ENCODE results near the gene OR8J3. TPM values are rescaled to one million over a fixed set of nuclear protein-coding genes. Genes with fewer than 3 reads are reported as not detected.

The OR8J3 gene
- polyA plus RNA-seq, 1 of the 3 experiments (the other 2 are of a cell fraction): not detected

DNA sequence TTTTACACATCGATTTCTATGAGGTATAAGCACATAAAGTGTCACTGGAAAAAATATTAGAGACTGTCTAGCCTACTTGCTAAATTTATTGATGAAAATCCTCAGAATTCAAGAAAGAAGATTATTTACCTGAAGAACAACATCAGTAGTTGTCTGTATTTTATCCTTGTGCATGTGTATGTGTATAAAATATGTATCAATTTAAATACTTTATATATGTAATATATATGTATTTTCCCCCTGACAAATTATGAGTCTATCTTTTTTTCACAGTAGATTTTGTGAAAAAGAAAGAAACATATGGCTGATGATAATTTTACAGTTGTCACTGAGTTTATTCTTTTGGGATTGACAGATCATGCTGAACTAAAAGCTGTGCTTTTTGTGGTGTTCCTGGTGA lies 36.3 kb upstream of the OR8J3 start, which contains the start of gene OR5J2 (continued):
- TF ChIP-seq, protein P1, sequence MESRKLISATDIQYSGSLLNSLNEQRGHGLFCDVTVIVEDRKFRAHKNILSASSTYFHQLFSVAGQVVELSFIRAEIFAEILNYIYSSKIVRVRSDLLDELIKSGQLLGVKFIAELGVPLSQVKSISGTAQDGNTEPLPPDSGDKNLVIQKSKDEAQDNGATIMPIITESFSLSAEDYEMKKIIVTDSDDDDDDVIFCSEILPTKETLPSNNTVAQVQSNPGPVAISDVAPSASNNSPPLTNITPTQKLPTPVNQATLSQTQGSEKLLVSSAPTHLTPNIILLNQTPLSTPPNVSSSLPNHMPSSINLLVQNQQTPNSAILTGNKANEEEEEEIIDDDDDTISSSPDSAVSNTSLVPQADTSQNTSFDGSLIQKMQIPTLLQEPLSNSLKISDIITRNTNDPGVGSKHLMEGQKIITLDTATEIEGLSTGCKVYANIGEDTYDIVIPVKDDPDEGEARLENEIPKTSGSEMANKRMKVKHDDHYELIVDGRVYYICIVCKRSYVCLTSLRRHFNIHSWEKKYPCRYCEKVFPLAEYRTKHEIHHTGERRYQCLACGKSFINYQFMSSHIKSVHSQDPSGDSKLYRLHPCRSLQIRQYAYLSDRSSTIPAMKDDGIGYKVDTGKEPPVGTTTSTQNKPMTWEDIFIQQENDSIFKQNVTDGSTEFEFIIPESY (IDR thresholded peaks at IDR 0.05; ENCODE audit: borderline replicate concordance, low read depth): no peak
- TF ChIP-seq FOSL2 (IDR thresholded peaks at IDR 0.05; ENCODE audit: borderline replicate concordance, low read depth): no peak
- TF ChIP-seq MEF2A (IDR thresholded peaks at IDR 0.05; ENCODE audit: borderline replicate concordance, low read depth): no peak
- no peak for TF ChIP-seq GATA2 (CRISPR knock-in tag; IDR thresholded peaks at IDR 0.05)
- TF ChIP-seq, protein P2, sequence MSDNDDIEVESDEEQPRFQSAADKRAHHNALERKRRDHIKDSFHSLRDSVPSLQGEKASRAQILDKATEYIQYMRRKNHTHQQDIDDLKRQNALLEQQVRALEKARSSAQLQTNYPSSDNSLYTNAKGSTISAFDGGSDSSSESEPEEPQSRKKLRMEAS (IDR thresholded peaks at IDR 0.05; ENCODE audit: low read depth): no peak
- TF ChIP-seq TAF1 (IDR thresholded peaks at IDR 0.05; ENCODE audit: borderline replicate concordance, low read depth, low read length): no peak
- TF ChIP-seq, protein P3, sequence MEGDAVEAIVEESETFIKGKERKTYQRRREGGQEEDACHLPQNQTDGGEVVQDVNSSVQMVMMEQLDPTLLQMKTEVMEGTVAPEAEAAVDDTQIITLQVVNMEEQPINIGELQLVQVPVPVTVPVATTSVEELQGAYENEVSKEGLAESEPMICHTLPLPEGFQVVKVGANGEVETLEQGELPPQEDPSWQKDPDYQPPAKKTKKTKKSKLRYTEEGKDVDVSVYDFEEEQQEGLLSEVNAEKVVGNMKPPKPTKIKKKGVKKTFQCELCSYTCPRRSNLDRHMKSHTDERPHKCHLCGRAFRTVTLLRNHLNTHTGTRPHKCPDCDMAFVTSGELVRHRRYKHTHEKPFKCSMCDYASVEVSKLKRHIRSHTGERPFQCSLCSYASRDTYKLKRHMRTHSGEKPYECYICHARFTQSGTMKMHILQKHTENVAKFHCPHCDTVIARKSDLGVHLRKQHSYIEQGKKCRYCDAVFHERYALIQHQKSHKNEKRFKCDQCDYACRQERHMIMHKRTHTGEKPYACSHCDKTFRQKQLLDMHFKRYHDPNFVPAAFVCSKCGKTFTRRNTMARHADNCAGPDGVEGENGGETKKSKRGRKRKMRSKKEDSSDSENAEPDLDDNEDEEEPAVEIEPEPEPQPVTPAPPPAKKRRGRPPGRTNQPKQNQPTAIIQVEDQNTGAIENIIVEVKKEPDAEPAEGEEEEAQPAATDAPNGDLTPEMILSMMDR (IDR thresholded peaks at IDR 0.05): no peak
- TF ChIP-seq RXRA (IDR thresholded peaks at IDR 0.05; ENCODE audit: borderline replicate concordance, low read depth): no peak
- no peak for TF ChIP-seq NFIC (IDR thresholded peaks at IDR 0.05; ENCODE audit: borderline replicate concordance)

DNA sequence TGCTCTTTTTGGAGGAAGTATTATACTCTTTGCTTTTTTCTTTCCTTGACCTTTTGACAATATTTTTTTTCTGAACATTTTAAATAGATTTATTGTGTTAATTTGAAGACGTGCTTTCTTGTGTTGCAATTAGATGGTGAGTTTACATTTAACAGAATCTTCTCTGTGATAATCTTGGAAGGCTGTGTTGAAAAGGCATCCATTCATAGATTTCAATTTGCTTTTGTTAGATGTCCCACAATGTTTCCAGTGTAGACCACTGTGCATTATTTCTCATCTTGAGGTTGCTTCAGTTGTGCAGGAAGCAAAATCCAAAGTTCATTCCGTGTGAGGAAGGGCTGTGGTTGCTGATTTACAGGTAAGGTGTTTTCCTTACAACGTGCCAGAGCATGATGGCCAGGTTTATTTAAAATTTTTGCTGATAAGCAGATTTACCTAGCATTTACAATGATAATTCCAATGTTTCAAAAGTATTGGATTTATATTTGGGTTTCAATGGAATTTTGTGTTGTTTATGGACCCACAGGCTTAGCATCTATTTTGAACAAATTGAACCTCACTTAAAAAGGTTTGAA lies 32.3 kb upstream of the OR8J3 start:
- Histone ChIP-seq H4K20me1 (ENCODE audit: insufficient read depth) (no peaks in the 10 kb centered on the region), H3K9me2 (no peaks in the 10 kb centered on the region), H3K79me2 (ENCODE audit: insufficient read depth) (no peaks in the 10 kb centered on the region), H3K4me1 (ENCODE audit: control insufficient read depth in 1 of 2, insufficient read depth in 2 of 2, low read depth in 1 of 2, low read length in 1 of 2) (no peaks in the 10 kb centered on the region), H3K4me3 (ENCODE audit: low read depth in 2 of 2, low read length in 1 of 2) (no peak overlapping the region), H3K36me3 (replicated peaks in 1 of 2; ENCODE audit: control insufficient read depth in 1 of 2, insufficient read depth in 2 of 2, low read length in 1 of 2) (no peaks in the 10 kb centered on the region), H3F3A (replicated peaks; ENCODE audit: insufficient read depth) (no peaks in the 10 kb centered on the region), H3K9me3 (no peaks in the 10 kb centered on the region), H3K9ac (no peak overlapping the region), H2AFZ (ENCODE audit: low read depth) (no peak overlapping the region), H3K4me2 (no peak overlapping the region), H3K27ac (ENCODE audit: low read depth in 2 of 2, low read length in 1 of 2) (no peak overlapping the region), H3K27me3 (ENCODE audit: insufficient read depth) (no peaks in the 10 kb centered on the region)
- no peak for DNase-seq
- ChIA-PET CTCF (no interaction called here), POLR2A (no interaction called here)
- WGBS (ENCODE audit: low lambda C conversion rate): under 1% methylated on average over 3 of the region's 3 CpGs
- no peak for TF ChIP-seq YY1 (IDR thresholded peaks at IDR 0.05; ENCODE audit: low read depth)
- TF ChIP-seq, protein P2 (IDR thresholded peaks at IDR 0.05; ENCODE audit: low read depth): no peak
- TF ChIP-seq, protein P4, sequence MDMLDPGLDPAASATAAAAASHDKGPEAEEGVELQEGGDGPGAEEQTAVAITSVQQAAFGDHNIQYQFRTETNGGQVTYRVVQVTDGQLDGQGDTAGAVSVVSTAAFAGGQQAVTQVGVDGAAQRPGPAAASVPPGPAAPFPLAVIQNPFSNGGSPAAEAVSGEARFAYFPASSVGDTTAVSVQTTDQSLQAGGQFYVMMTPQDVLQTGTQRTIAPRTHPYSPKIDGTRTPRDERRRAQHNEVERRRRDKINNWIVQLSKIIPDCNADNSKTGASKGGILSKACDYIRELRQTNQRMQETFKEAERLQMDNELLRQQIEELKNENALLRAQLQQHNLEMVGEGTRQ (IDR thresholded peaks at IDR 0.05; ENCODE audit: borderline replicate concordance, low read depth, low read length): no peak
- TF ChIP-seq RAD21 (IDR thresholded peaks at IDR 0.05; ENCODE audit: low read length): no peak
- no peak for TF ChIP-seq FOXJ3 (CRISPR knock-in tag; IDR thresholded peaks at IDR 0.05)
- TF ChIP-seq, protein P3 (IDR thresholded peaks at IDR 0.05): no peak
- TF ChIP-seq FOSL2 (IDR thresholded peaks at IDR 0.05; ENCODE audit: borderline replicate concordance, low read depth): no peak
- no peak for TF ChIP-seq TAF1 (IDR thresholded peaks at IDR 0.05; ENCODE audit: borderline replicate concordance, low read depth, low read length)
- no peak for TF ChIP-seq MEF2A (IDR thresholded peaks at IDR 0.05; ENCODE audit: borderline replicate concordance, low read depth)
- TF ChIP-seq RFX5 (IDR thresholded peaks at IDR 0.05; ENCODE audit: low read length): no peak
- no peak for TF ChIP-seq MXI1 (IDR thresholded peaks at IDR 0.05; ENCODE audit: low read depth, low read length)
- TF ChIP-seq GATA2 (CRISPR knock-in tag; IDR thresholded peaks at IDR 0.05): no peak

All from SK-N-SH (cell line).